RWPE2 (cell line): Measurements from ENCODE around the gene PTPRM.

Experiments
- ATAC-seq: fragments of 200-7000 bp; cut with Tn5 transposase; 3 replicates; pipeline ENCODE4 v1.9.1; 2021; ENCODE audit warnings: low read depth
- DNase-seq: peaks from one replicate; pipeline ENCODE4 v3.0.0-alpha.2; 2020; ENCODE audit warnings: low spot score
- H3K27ac ChIP-seq: fragments of 450-650 bp; 2 replicates; pipeline ENCODE4 v1.5.1; 2017; ENCODE audit warnings: mild to moderate bottlenecking; ENCODE audit not compliant: poor library complexity, severe bottlenecking
- H3K27me3 ChIP-seq: fragments of 250-450 bp; sonication (Bioruptor Pico); 2 replicates; pipeline ENCODE4 v1.5.1; 2021; ENCODE audit warnings: mild to moderate bottlenecking, moderate library complexity; ENCODE audit not compliant: insufficient read depth, poor library complexity, severe bottlenecking
- H3K36me3 ChIP-seq: fragments of 250-450 bp; sonication (Bioruptor Pico); 2 replicates; pipeline ENCODE4 v1.5.1; 2020; ENCODE audit warnings: low read depth, mild to moderate bottlenecking, moderate library complexity
- H3K4me1 ChIP-seq: fragments of 250-450 bp; sonication (Bioruptor Pico); 2 replicates; pipeline ENCODE4 v1.5.1; 2021; ENCODE audit warnings: mild to moderate bottlenecking, moderate library complexity; ENCODE audit not compliant: insufficient read depth, poor library complexity, severe bottlenecking
- H3K4me3 ChIP-seq: fragments of 250-450 bp; sonication (Bioruptor Pico); 2 replicates; pipeline ENCODE4 v1.5.1; 2021; ENCODE audit warnings: mild to moderate bottlenecking, moderate library complexity; ENCODE audit not compliant: severe bottlenecking
- H3K9me3 ChIP-seq: fragments of 250-450 bp; sonication (Bioruptor Pico); 2 replicates; pipeline ENCODE4 v1.5.1; 2021; ENCODE audit warnings: mild to moderate bottlenecking, moderate library complexity; ENCODE audit not compliant: severe bottlenecking
- TF ChIP-seq, protein P1 (sequence below): fragments of 450-650 bp; IDR thresholded peaks from one replicate; pipeline ENCODE4 v1.5.1; 2017; ENCODE audit warnings: mild to moderate bottlenecking, moderate library complexity; ENCODE audit not compliant: poor library complexity, severe bottlenecking

PTPRM gene

GRCh38 chr18:8095947-8096570, 528.9 kb downstream of the PTPRM start:
- Histone ChIP-seq H3K4me1 (no peaks in the 10 kb centered on the region), H3K9me3 (no peaks in the 10 kb centered on the region), H3K27me3 (no peaks in the 10 kb centered on the region), H3K36me3 (no peaks in the 10 kb centered on the region), H3K4me3 (no peak overlapping the region), H3K27ac (no peak overlapping the region)
- TF ChIP-seq, protein P1, sequence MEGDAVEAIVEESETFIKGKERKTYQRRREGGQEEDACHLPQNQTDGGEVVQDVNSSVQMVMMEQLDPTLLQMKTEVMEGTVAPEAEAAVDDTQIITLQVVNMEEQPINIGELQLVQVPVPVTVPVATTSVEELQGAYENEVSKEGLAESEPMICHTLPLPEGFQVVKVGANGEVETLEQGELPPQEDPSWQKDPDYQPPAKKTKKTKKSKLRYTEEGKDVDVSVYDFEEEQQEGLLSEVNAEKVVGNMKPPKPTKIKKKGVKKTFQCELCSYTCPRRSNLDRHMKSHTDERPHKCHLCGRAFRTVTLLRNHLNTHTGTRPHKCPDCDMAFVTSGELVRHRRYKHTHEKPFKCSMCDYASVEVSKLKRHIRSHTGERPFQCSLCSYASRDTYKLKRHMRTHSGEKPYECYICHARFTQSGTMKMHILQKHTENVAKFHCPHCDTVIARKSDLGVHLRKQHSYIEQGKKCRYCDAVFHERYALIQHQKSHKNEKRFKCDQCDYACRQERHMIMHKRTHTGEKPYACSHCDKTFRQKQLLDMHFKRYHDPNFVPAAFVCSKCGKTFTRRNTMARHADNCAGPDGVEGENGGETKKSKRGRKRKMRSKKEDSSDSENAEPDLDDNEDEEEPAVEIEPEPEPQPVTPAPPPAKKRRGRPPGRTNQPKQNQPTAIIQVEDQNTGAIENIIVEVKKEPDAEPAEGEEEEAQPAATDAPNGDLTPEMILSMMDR, result no peak
- DNase-seq (no peak), ATAC-seq (no peak)

- Histone ChIP-seq H3K36me3 (no peaks in the 10 kb centered on the region), H3K27me3 (no peaks in the 10 kb centered on the region), H3K4me3 (no peak overlapping the region), H3K27ac (no peak overlapping the region), H3K9me3 (no peaks in the 10 kb centered on the region), H3K4me1 (no peaks in the 10 kb centered on the region)
- ATAC-seq (no peak), DNase-seq (no peak)
- TF ChIP-seq, protein P1, result no peak
These were observed 530.3 kb downstream of the PTPRM start for GRCh38 chr18:8097399-8097798.

- Histone ChIP-seq H3K27ac (no peak overlapping the region), H3K4me3 (no peak overlapping the region), H3K4me1 (no peaks in the 10 kb centered on the region), H3K9me3 (no peaks in the 10 kb centered on the region), H3K27me3 (no peaks in the 10 kb centered on the region), H3K36me3 (no peaks in the 10 kb centered on the region)
- ATAC-seq, result no peak
- no peak for DNase-seq
- TF ChIP-seq, protein P1, result no peak
These were observed 530.8 kb downstream of the PTPRM start for GRCh38 chr18:8097927-8098326.

DNA sequence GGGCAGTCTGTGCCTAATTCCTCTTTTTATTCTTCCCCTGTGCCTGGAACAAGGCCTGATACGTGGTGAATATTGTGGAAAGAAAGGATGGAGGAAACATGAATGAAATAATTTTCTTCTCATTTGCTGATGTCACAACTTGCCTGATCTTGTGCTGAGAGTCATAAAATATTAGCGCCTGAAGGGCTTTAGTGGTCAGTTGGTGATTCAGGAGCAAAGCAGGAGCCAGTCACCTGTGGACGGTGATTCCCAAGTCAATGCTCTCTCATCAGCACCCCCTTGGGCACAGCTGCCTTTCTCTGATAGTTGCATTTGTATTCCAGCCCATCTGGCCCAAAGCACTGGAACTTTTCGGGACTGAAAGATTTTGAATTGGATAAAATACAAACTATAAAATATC, 539.5 kb downstream of the PTPRM start:
- peak; percentile 97 for ATAC-seq

GRCh38 chr18:8107426-8107825, 540.3 kb downstream of the PTPRM start:
- Histone ChIP-seq H3K4me1 (peaks cover 10% of the 10 kb centered on the region), H3K27ac (no peak overlapping the region), H3K27me3 (no peaks in the 10 kb centered on the region), H3K9me3 (no peaks in the 10 kb centered on the region), H3K36me3 (no peaks in the 10 kb centered on the region), H3K4me3 (no peak overlapping the region)
- TF ChIP-seq, protein P1, result no peak
- DNase-seq (no peak), ATAC-seq (no peak)

More for the DNA sequence above, 539.5 kb downstream of the PTPRM start:
- TF ChIP-seq, protein P1, result no peak
- DNase-seq, result no peak
- no peak overlapping the region for H3K4me3 ChIP-seq
- H3K4me1 ChIP-seq, result peaks cover 10% of the 10 kb centered on the region
- H3K36me3 ChIP-seq, result no peaks in the 10 kb centered on the region
- H3K27ac ChIP-seq, result no peak overlapping the region
- H3K27me3 ChIP-seq, result no peaks in the 10 kb centered on the region
- H3K9me3 ChIP-seq, result no peaks in the 10 kb centered on the region
